MV-4-11 (cell line): ENCODE measurements around the gene MMEL1.

Experiments used
- DNase-seq: peaks from one replicate; lab custom pipeline; 2025; lab: John Stamatoyannopoulos, UW

The MMEL1 gene

DNA sequence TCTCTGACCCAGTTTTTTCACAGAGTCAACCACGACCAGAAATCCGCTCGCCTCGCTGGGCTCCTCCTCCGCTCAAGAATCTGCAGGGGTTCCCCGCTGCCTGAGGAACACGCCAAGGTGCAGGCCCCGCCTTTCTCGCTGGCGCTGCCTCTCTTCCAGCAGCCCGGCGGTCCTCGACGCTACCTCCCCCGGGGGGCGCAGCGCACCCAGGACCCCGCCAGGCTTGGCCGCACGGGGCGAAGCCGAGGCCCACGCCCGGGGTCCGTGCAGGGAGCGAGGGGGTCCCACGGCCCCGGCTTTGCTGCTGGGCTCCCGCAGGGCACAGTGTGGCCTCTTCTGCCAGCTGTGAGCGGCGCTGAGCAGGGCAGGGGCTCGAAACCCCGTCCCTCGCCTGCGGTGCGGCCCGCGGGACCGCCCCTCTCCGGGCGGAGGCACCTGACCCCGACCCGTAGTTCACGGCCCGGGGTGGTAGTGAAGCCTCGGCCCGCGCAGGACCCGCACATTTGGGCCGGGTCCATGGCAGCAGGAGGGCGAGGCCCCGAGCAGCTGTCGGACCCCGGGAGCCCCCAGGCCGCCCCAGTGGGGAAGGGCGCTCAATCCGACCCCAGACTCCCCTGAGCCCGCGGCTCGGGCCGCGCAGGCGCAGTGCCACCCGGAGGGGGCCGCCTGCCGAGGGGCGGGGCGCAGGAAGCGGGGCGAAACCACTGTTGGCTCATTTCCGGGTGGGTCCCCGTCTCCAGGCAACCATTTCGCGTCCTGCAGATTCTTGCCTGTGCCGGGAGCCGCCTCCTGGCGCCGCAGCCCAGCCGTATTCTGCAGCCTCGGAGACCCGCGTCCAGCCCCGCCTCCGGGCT lies 10.0 kb upstream of the MMEL1 start:
- DNase-seq: peak; percentile 85

DNA sequence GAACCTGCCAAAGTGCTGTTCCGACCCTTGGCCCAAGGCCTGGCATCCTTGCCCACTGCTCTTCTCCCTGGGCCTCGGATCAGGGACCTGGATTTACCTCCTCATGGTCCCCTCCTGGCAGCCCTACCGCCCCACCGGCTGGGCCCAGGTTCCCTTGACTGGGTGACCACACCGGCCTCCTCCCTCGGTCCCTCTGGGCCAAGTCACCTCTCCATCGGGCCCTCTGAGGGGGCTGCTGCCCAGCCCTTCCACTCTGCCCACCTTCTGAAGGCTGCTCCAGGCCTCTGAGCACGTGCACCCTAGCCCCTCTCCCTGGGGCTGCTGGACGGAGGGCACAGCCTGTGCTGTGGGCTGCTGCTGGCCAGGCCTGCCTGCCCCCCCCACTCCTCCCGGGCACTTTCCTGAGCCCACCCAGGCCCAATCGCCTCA lies 9.3 kb upstream of the MMEL1 start:
- DNase-seq: no peak

DNA sequence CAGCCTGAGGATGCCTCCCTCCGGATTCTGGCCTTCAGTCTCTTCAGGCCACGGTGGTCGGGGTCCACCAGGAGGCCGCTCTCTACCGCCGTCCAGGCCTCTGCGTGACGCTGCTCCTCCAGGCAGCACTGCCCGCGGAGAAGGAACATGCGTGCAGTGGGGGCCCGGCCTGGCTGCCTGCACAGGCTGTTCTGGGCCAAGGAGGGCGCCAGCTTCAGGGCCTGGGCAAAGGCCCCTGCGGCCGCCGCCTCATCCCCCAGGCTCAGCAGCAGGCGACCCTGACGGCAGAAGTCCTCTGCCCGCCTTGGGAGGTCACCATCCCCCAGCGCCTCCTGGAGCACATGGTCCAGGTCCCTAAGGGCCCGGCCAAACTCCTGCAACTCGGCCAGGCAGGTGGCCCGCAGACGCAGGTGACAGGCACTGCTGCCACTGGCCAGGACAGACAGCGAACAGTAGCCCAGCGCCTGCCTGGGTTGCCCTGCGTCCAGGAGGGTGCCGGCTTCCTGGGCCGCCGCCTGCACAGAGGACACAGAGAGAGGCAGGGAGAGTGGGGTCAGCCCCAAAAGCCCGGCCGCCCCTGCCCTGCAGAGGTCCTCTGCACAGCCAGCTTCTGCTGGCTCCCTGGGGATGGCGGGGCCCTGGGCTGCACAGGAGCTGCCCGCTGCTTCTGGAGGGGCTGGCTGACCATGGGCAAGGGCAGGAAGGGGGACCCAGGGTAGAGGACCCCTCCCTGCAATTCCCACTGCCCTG lies 8.7 kb upstream of the MMEL1 start:
- no peak for DNase-seq

DNA sequence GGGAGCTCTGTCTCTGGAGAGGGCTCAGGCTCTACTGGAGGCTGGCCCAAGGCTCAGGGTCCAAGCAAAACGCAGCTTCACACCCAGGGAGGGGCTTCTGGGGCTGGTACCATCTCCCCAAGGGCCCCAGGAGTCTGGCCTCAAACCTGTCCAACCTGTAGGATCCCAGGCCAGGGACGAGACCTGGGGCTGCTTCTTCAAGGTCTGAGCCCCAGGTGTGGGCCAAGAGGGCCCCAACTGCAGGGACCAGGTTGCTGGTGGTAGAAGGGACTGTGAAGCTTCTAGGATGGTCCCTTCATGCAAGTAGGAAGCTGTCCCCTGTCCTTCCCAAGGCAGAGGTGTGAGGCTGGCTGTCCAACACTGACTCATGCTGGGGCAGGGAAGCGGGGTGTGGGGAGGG lies 7.8 kb upstream of the MMEL1 start:
- DNase-seq: no peak

DNA sequence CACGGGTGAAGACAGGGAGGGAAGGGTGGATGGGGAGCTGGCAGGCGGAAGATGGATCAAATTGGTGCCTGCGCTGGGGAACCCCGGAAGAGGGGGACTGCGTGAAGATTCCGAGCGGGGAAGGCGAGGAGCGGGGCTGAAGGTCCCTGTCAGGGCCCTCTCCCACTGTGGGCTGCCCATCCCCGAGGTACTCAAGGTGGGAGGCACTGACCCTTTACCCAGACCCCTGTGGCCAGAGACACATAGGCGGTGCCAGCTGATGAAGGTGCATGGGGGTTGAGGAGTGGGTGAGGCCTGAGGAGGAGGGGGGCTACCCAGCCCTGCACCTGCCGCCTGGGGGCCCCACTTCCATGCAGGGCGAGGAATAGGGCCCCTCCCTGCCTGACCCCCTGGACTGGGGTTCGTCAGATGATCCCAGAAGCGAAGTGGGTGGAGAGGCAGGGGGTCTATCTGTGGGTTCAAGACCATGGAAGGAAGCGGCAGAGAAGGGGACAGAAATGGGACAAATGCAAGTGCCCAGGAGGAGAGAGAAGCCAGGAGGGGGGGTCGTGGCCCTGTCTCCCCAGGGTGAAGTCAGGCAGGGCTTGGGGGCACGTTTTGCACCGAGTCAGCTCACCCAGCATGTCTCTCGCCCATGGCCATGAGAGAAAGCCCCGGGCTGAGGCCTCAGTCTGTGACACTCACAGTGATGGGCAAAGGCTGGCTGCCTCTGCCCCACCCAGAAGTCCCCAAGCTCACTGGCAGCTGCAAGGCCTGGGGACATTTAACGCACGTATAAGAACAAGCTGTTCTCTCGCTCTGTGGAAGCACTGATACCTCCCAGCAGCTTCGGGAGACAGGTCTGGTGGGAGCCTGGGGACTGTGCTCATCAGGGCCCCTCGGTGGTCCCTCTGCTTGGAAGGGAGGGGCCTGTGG lies 7.0 kb upstream of the MMEL1 start:
- no peak for DNase-seq

DNA sequence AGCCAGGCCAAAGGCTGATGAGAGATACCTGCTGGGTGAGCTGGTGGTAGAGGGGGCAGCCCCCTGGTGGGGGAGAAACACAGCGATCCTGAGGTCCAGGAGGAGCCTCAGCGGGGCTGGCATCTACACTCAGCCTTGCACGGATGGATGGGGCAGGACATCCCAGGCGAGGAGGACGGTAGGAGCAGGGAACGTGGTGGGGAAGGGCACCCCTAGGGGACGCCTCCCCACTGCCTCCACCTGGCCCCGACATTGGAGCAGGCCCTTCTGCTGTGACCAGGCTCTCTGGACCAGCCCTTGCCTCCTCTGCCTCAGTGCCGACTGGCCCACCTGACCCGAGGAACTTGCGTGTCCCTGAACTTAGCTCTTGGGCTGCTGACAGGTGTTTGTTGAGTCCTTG lies 6.4 kb upstream of the MMEL1 start:
- DNase-seq: no peak

DNA sequence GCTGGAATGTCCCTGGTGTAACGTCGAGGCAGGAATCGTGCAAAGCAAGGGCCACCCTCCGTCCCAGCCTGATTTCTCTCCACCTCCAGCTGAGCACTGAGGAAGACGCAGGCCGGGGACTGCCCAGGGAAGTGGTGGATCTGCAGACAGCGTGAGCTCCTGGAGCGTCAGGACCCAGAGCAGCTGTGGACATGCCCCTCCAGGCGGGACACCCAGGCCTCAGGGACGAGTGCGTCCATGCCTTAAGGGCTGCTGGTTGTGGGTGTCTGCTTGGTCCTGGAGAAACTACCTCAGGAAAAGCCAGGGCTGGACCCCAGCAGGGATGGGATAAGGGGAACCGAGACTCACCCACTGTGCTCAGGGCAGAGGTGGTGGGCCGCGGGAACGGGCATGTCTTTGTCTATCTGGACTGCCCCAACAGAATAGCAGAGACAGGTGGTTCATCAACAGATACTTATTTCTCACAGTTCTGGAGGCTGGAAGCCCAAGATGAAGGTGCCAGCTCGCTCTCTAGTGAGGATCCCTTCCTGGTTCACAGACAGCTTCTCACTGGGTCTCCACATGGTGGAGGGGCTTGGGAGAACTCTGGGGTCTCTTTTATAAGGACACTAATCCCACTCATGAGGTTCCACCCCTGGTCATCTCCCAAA lies 5.8 kb upstream of the MMEL1 start:
- no peak for DNase-seq

DNA sequence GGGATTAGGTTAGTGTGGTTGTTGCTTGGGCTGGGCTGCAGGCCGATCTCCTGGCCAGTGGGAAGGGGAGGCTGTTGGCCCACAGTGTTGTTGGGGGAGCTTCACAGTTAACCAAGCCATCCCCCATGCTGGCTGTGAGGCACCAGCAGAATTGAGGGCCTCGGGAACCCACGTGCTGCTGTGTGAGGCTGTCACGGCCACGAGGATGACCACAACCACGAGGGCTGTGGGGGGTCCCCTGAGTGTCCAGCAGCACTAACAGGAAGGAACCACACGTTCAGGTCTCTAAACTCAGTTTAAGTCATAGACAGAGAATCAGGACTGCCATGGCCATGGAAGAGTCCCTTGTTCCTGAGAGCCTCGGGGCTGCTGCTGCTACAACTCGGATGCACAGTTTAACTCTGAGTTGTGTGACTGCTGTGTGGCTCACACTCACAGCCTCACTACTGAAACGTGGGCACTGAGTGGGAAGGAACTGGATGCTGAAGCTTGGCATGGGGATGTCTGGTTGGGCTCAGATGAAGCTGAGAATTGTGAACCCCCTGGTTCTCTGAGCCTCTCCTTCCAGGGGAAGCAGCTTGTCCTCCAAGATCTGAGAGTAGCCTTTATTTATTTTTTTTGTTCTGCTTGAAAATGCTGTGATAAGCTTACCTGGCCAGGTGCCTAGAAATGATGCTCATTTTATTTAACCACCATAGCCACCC lies 4.8 kb upstream of the MMEL1 start:
- DNase-seq: no peak

DNA sequence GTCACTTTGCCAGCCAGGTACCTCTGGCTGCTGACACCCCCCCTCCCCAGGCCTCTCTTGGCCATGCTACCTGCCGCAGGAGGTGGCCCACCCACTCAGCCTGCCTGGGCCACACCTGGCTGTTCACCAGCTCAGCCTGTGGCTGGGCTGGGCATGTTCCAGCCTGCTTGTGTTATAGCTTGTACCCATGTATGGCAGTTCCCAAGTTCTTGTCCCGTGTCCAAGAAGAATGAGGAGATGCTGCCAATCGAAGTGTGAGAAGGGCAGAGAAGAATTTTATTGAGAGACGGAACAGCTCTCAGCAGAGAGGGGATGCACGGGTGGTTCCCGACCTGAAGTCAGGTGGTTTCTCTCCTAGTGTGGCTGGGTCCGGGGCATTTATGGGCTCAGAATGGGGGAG lies 3.9 kb upstream of the MMEL1 start:
- DNase-seq: no peak

DNA sequence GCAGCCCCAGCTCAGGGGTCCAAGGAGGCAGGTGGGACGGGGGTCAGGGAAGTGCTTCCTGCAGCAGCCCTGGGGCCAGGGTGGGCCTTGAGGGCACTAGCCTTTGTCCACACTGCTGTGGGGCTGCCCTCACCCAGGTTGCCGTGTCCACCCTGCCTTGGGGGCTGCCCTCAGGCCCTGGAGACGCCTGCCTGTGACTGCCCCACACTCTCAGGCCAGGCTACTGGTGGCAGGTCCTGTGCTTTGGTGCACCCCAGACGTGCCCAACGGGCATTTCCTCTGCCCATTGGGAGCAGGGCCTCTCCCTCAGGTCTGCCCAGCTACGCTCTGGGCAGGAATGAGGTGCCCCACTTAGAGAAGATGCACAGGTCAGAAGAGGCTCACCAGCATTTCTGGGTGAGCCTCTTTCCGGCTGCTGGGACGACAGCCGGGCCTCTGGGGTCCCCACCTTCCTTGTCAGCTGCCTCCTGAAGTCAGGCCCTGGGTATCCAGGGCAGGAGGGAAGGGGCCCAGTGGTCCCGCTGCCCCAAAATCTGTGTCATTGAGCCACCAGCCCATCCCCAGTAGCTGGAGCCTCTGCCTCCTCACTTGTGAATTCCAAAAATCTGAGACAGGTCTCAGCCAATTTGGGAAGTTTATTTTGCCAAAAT lies 2.7 kb upstream of the MMEL1 start:
- no peak for DNase-seq

DNA sequence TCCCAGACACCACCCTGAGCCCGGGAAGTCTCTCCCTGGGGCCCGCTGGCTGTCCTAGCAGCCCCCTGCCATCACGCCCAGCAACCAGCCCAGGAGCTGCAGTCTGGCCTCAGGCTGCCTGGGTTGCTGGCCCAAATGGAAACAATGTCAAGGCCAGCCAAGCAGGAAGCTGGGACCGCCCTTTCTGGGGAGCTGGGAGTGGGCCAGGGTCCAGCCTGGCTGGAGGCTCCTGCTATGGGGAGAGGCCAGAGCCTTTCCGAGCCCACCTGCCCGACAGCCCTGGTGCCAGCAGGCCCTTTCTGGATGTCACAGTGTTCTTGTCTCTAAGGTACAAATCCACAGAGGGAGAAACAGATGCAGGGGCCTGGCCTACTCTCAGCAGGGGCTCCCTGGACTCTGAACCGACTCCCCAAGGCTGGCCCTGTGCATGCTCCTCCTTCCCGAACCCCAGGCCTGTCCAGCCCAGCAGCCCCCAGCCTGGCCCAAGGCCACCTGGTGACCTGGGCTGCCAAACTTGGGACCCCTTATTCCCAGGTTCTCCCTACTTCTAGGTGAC lies 1.2 kb upstream of the MMEL1 start:
- DNase-seq: no peak

DNA sequence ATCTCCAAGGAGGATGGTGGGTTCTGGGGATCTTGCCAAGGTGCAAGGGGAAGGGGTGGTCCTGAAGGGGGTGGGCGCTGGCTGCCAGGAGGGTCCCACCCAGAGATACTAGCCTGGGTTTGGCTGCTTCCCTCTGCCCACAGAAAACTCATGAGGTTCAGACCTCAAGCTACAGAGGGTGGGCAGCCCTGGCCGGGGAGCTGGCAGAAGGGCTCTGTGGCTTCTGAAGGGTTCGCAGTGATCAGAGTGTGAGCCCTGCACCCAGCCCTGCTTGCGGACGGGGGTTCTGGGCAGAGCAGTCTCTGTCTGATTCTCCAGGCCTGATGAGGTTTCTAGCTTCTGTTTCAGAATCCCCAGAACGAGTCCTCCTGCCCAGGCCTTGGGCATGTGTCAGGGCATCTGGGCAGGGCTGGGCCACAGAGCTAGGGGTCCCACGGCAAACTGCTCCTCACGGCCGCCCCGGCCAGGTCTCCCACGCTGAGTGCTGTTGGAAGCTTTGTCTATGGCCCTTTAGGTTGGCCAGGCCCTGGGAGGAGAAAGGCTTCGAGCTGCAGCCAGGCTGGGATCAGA lies 635 bp upstream of the MMEL1 start:
- no peak for DNase-seq

DNA sequence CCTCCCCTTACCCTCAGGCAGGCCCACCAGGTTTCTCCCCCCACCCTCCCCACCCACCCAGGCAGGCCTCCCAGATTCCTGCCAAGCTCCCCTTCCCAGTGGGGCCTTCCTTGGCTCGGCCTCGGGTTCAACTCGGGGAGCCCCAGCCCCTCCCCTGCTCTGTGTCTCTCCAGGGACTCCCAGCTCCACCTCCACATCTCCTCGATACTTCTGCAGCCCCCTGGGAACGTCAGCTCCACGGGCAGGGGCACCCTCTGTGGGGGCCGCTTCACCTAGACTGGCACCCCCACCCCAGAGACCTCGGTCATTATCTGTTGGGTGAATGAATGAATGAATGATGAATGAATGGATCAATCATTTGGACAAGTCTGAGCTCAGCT lies 775 bp downstream of the MMEL1 start:
- no peak for DNase-seq

DNA sequence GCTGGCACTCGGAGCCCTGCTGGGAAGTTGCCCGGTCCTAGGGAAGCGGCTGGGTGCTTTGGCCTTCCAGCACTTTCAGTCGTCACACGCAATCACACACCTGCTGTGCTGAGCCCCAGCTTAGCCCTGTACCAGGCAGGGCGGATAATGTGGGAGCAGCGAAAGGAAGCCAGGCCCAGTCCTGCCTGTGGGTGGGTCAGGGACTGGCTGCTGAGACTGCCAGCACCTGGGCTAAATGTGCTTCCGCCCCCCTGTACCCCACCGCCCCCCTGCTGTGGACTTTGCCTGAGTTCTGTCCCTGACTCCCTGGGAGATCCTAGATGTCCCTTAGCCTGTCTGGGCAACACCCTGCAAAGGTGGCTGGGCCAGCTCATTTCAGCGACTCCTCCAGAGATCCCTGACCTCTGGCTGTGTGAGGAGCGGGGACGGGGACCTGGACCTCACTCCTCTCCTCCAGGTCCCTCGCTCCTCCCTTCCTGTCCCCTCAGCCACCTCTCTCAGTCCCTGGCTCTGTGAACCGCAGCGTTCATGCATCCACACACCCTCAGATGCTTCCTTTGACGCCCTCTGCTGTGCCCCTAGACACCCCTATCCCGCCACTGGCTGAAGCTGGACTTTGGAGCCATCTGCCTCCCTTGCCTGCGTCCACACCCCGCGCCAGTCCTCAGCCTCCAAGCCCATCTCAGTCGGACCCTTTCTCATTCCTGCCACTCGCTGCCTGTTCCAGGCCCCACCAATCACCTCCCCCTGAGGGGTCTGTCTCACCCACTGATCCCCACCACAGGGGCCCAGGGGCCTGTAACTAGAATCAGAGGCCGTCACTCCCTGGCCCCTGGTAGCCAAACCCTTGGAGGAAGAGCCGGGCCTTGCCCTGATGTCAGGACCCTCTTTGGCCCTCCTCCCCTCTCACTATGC lies 1.4 kb downstream of the MMEL1 start:
- no peak for DNase-seq

DNA sequence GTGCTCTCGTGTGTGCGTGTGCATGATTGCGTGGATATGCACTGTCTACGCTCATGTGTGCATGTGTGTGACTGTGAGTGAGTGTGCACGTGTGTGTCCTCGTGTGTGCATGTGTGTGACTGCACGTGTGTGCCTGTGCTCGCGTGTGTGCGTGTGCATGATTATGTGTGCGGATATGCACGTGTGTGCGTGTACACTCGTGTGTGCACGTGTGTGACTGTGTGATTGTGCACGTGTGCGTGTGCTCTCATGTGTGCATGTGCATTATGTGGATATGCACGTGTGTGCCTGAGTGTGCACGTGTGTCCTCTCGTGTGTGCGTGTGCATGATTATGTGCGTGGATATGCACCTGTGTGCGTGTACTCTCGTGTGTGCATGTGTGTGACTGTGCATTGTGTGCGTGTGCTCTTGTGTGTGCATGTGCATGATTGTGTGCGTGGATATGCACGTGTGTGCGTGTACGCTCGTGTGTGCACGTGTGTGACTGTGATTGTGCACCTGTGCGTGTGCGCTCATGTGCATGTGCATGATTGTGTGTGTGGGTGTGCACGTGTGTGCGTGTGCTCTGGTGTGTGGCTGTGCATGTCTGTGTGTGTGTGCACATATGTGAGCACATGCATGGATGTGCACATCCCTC lies 2.2 kb downstream of the MMEL1 start:
- DNase-seq: no peak

DNA sequence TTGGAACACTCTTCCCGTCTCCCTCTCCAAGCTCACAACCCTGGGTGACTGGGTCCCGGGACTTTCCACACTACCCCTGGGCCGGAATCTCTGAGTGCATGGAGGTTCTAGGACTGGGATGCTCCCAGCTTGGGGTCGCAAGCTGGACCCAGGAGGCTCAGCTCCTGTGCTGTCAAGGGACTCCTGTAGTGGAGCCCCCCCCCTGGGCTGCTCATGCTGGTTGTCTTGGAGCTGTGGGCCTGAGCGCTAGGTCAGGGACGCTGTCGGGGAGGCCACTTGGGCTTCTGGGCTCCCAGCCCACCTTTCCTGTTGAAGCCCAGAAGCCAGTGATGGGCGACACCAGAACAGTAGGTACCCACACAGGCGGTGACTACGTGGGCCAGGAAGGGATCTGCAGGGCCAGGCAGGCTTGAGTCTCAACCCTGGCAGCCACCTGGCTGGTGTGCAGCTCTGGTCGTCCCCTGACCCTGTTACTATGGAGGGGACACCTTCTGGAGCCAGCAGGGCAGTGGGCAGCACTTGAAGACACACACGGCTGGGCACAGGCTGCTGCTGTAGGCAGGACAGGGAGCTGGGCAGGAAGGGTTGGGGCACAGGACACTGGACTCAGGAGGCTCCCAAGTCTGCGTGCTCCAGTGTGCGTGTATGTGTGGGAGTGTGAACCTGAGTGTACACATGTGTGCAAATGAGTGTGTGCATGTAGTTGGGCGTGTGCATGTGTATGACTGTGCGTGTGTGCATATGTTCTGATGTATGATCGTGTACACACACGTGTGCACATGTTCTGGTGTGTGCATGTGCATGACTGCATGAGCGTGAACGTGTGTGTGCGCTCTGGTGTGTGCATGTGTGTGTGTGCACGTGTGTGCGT lies 3.0 kb downstream of the MMEL1 start:
- no peak for DNase-seq

DNA sequence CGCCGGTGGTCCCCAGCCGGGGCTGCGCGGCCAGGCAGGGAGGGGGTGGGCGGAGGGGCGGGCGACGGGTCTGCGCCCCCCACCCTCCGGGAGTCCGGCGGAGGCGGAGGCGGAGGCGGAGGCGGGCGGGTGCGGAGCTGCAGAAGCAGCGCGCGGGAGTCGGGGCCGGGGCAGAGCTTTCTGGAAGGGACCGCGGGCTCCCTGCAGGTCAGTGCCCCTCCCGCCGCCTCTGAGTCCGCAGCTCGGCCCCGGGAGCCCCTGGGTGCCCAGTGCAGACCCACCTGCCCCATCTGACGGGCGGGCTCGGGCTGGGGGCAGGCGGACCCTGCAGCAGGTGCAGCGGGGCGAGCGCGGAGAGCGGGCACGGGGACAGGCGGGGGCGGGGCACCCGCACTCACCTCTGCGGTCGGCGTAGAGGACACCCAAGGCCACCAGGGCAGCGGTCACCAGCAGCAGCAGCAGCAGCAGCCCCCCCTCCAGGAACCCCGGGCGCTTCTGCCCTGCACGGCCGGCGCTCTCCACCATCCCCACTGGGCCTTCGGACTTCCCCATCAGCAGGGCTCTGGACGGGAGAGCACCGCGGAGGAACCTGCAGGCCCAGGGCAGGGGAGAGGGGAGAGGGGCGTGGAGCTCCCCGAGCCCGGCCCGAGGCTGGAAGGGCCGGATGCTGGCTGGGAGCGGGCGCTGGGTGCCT lies 3.7 kb downstream of the MMEL1 start:
- DNase-seq: no peak
